ENCODE measurements around the gene MITF. TPM values are rescaled to one million over a fixed set of nuclear protein-coding genes. Genes with fewer than 3 reads are reported as not detected.

Gene MITF
- total RNA-seq, 1 donor from 2014 or later, result not detected

- POLR2A ChIA-PET, result no interaction called here
- no peaks in the 10 kb centered on the region for H3K4me1 Mint-ChIP-seq
- CTCF ChIA-PET, result no interaction called here
- DNase-seq, result no peak
- no peak for ATAC-seq (ENCODE audit: low read depth)
- no peaks in the 10 kb centered on the region for H3K9me3 Mint-ChIP-seq
- no peak overlapping the region for H3K4me3 Mint-ChIP-seq
- no peaks in the 10 kb centered on the region for H3K27me3 Mint-ChIP-seq
- H3K36me3 Mint-ChIP-seq (ENCODE audit: low read depth), result no peaks in the 10 kb centered on the region
- no peak overlapping the region for H3K27ac Mint-ChIP-seq
- intact Hi-C loops (cut with micrococcal nuclease), result no loop called here
- TF ChIP-seq CTCF (IDR thresholded peaks at IDR 0.05), result no peak
These were observed 89.6 kb downstream of the MITF start for GRCh38 chr3:69828817-69829216.

GRCh38 chr3:69830147-69830546 is 90.9 kb downstream of the MITF start:
- POLR2A ChIA-PET, result no interaction called here
- Mint-ChIP-seq H3K27me3 (no peaks in the 10 kb centered on the region), H3K36me3 (ENCODE audit: low read depth) (no peaks in the 10 kb centered on the region), H3K27ac (no peak overlapping the region), H3K9me3 (peaks cover 3% of the 10 kb centered on the region), H3K4me1 (no peaks in the 10 kb centered on the region), H3K4me3 (no peak overlapping the region)
- ATAC-seq (ENCODE audit: low read depth) (no peak), DNase-seq (no peak)
- CTCF ChIA-PET, result no interaction called here
- intact Hi-C loops (cut with micrococcal nuclease), result no loop called here
- no peak for TF ChIP-seq CTCF (IDR thresholded peaks at IDR 0.05)

- no peak overlapping the region for H3K27ac Mint-ChIP-seq
- H3K9me3 Mint-ChIP-seq, result peaks cover 8% of the 10 kb centered on the region
- intact Hi-C loops (cut with micrococcal nuclease), result no loop called here
- POLR2A ChIA-PET, result no interaction called here
- no peaks in the 10 kb centered on the region for H3K27me3 Mint-ChIP-seq
- H3K4me1 Mint-ChIP-seq, result no peaks in the 10 kb centered on the region
- no peaks in the 10 kb centered on the region for H3K36me3 Mint-ChIP-seq (ENCODE audit: low read depth)
- CTCF ChIA-PET, result no interaction called here
- TF ChIP-seq CTCF (IDR thresholded peaks at IDR 0.05), result no peak
- no peak for ATAC-seq (ENCODE audit: low read depth)
- no peak overlapping the region for H3K4me3 Mint-ChIP-seq
- no peak for DNase-seq
These were observed 92.5 kb downstream of the MITF start for GRCh38 chr3:69831737-69832136.

GRCh38 chr3:69833591-69833990 is 94.3 kb downstream of the MITF start:
- intact Hi-C loops (cut with micrococcal nuclease), result no loop called here
- TF ChIP-seq CTCF (IDR thresholded peaks at IDR 0.05), result no peak
- CTCF ChIA-PET, result no interaction called here

GRCh38 chr3:69838217-69838616 is 99.0 kb downstream of the MITF start:
- CTCF ChIA-PET, result no interaction called here
- no peak for ATAC-seq (ENCODE audit: low read depth)
- Mint-ChIP-seq H3K27ac (no peak overlapping the region), H3K4me3 (no peak overlapping the region), H3K4me1 (no peaks in the 10 kb centered on the region), H3K9me3 (peaks cover 8% of the 10 kb centered on the region), H3K27me3 (peaks cover 2% of the 10 kb centered on the region), H3K36me3 (ENCODE audit: low read depth) (no peaks in the 10 kb centered on the region)
- DNase-seq, result no peak
- no peak for TF ChIP-seq CTCF (IDR thresholded peaks at IDR 0.05)
- POLR2A ChIA-PET, result no interaction called here
- intact Hi-C loops (cut with micrococcal nuclease), result no loop called here

More at GRCh38 chr3:69833591-69833990, 94.3 kb downstream of the MITF start:
- ATAC-seq (ENCODE audit: low read depth) (no peak), DNase-seq (no peak)
- POLR2A ChIA-PET, result no interaction called here
- Mint-ChIP-seq H3K9me3 (peaks cover 8% of the 10 kb centered on the region), H3K4me1 (no peaks in the 10 kb centered on the region), H3K4me3 (no peak overlapping the region), H3K27ac (no peak overlapping the region), H3K27me3 (no peaks in the 10 kb centered on the region), H3K36me3 (ENCODE audit: low read depth) (no peaks in the 10 kb centered on the region)
